GM23338 (cell line): ENCODE results near the gene LRRFIP2. TPM values are rescaled to one million over a fixed set of nuclear protein-coding genes. Genes with fewer than 3 reads are reported as not detected.

Source experiments
- ATAC-seq: fragments of 200-7000 bp; cut with Tn5 transposase; 3 replicates; pipeline ENCODE4 v1.9.1; 2020
- DNase-seq: peaks from one replicate; pipeline ENCODE4 v3.0.0-alpha.2; 2015; ENCODE audit warnings: low spot score
- H2AFZ ChIP-seq: fragments of 200-600 bp; sonication (generic); 2 replicates; pipeline ENCODE4 v1.8.0; 2016; ENCODE audit warnings: antibody characterized with exemption, mild to moderate bottlenecking, moderate library complexity
- H3F3A ChIP-seq: fragments of 200-600 bp; sonication (generic); replicated peaks from 2 replicates; pipeline ENCODE4 v1.8.0; 2017; ENCODE audit warnings: antibody characterized with exemption, mixed run types, low read depth
- H3K27ac ChIP-seq: fragments of 200-600 bp; sonication (generic); 2 replicates; pipeline ENCODE4 v1.6.1; 2016; ENCODE audit warnings: low read depth
- H3K27me3 ChIP-seq: fragments of 200-600 bp; sonication (generic); 2 replicates; pipeline ENCODE4 v1.8.0; 2016; ENCODE audit warnings: mild to moderate bottlenecking, mixed run types, moderate library complexity; ENCODE audit not compliant: insufficient read depth
- H3K36me3 ChIP-seq: fragments of 200-600 bp; sonication (generic); 2 replicates; pipeline ENCODE4 v1.8.0; 2016; ENCODE audit warnings: mild to moderate bottlenecking; ENCODE audit not compliant: insufficient read depth
- H3K4me1 ChIP-seq: fragments of 200-600 bp; sonication (generic); 2 replicates; pipeline ENCODE4 v1.8.0; 2016; ENCODE audit warnings: mild to moderate bottlenecking, moderate library complexity; ENCODE audit not compliant: insufficient read depth
- H3K4me2 ChIP-seq: fragments of 200-600 bp; sonication (generic); 2 replicates; pipeline ENCODE4 v1.7.1; 2017; ENCODE audit warnings: mixed run types
- H3K4me3 ChIP-seq: fragments of 200-600 bp; sonication (generic); 2 replicates; pipeline ENCODE4 v1.6.1; 2016; ENCODE audit warnings: mixed run types
- H3K79me2 ChIP-seq: fragments of 200-600 bp; sonication (generic); replicated peaks from 2 replicates; pipeline ENCODE4 v1.8.0; 2017; ENCODE audit warnings: mild to moderate bottlenecking; ENCODE audit not compliant: insufficient read depth
- H3K9me2 ChIP-seq: fragments of 200-600 bp; sonication (generic); 2 replicates; pipeline ENCODE4 v1.8.0; 2017; ENCODE audit not compliant: insufficient read depth
- H4K20me1 ChIP-seq: fragments of 200-600 bp; sonication (generic); replicated peaks from 2 replicates; pipeline ENCODE4 v1.8.0; 2017; ENCODE audit warnings: mild to moderate bottlenecking; ENCODE audit not compliant: insufficient read depth
- H3K27ac Mint-ChIP-seq: 2 replicates; pipeline ENCODE4 v1.8.0; 2020; ENCODE audit warnings: inconsistent platforms, mild to moderate bottlenecking, moderate library complexity, mixed read lengths
- H3K27me3 Mint-ChIP-seq: 3 replicates; pipeline ENCODE4 v1.8.0; 2022; ENCODE audit warnings: low read depth, mild to moderate bottlenecking, moderate library complexity, mixed read lengths, inconsistent platforms; ENCODE audit not compliant: insufficient read depth, poor library complexity
- H3K36me3 Mint-ChIP-seq: 3 replicates; pipeline ENCODE4 v1.8.0; 2021; ENCODE audit warnings: low read depth, mild to moderate bottlenecking, inconsistent platforms, moderate library complexity, mixed read lengths
- H3K4me1 Mint-ChIP-seq: 3 replicates; pipeline ENCODE4 v1.8.0; 2020; ENCODE audit warnings: mild to moderate bottlenecking, inconsistent platforms, mixed read lengths
- H3K4me3 Mint-ChIP-seq: 3 replicates; pipeline ENCODE4 v1.8.0; 2021; ENCODE audit warnings: moderate library complexity, mild to moderate bottlenecking, inconsistent platforms, mixed read lengths
- H3K9me3 Mint-ChIP-seq: 3 replicates; pipeline ENCODE4 v1.8.0; 2020; ENCODE audit warnings: moderate library complexity, mild to moderate bottlenecking, inconsistent platforms, mixed read lengths
- CREB1 ChIP-seq: fragments of 250-450 bp; sonication (Bioruptor Pico); IDR thresholded peaks from 2 replicates; pipeline ENCODE4 v1.5.0; 2020; ENCODE audit warnings: low read depth, mild to moderate bottlenecking, moderate library complexity
- CTCF ChIP-seq, 2 experiments: fragments of 200-600 bp in 1 of 2; sonication (generic) in 1 of 2; conservative IDR thresholded peaks; 2 replicates each; pipeline versions ENCODE4 v1.5.1 to v1.6.1; 2016 to 2017; ENCODE audit warnings: antibody characterized with exemption in 2 of 2, low read depth in 2 of 2, mild to moderate bottlenecking in 2 of 2, moderate library complexity in 1 of 2
- ETS1 ChIP-seq: IDR thresholded peaks from 2 replicates; pipeline ENCODE4 v1.6.1; 2016; ENCODE audit warnings: antibody characterized with exemption
- EZH2 ChIP-seq: fragments of 200-600 bp; sonication (generic); IDR thresholded peaks from one replicate; pipeline ENCODE4 v1.8.0; 2017; ENCODE audit warnings: antibody characterized with exemption, mild to moderate bottlenecking, low read depth; ENCODE audit not compliant: unreplicated experiment
- EZH2phosphoT487 ChIP-seq: fragments of 200-600 bp; sonication (generic); IDR thresholded peaks from one replicate; pipeline ENCODE4 v1.8.1; 2018; ENCODE audit warnings: antibody characterized with exemption; ENCODE audit not compliant: unreplicated experiment
- JUNB ChIP-seq: IDR thresholded peaks from one replicate; pipeline ENCODE4 v1.6.1; 2016; ENCODE audit warnings: antibody characterized with exemption; ENCODE audit not compliant: unreplicated experiment
- NANOG ChIP-seq: IDR thresholded peaks from 2 replicates; pipeline ENCODE4 v1.6.1; 2016; ENCODE audit warnings: antibody characterized with exemption, borderline replicate concordance
- POLR2AphosphoS5 ChIP-seq: IDR thresholded peaks from 2 replicates; pipeline ENCODE4 v1.6.1; 2016; ENCODE audit warnings: antibody characterized with exemption, low read depth
- ZNF114 ChIP-seq: fragments of 250-450 bp; sonication (Bioruptor Pico); IDR thresholded peaks from 2 replicates; pipeline ENCODE4 v1.5.0; 2020; ENCODE audit warnings: mild to moderate bottlenecking, moderate library complexity
- polyA plus RNA-seq: library from polyadenylated mRNA; unstranded; fragments of >200 nt; fragmentation: Nextera tagmentation; extraction: Ambion mirVana; gene quantifications from 2 replicates; pipeline ENCODE4 v1.2.1, GENCODE V29; 2016
- total RNA-seq: library from RNA; depleted of rRNA; stranded (reverse); fragments of >200 nt; shearing (Covaris generic); gene quantifications from 2 replicates; pipeline ENCODE4 v1.2.3, GENCODE V29; 2014

LRRFIP2 gene
- total and polyA plus RNA-seq, 2 experiments from 2014 or later, result 20.3 to 29.0 TPM

- H3K27ac ChIP-seq, result no peak overlapping the region
- no peaks in the 10 kb centered on the region for H3K79me2 ChIP-seq
- DNase-seq (no peak), ATAC-seq (no peak)
- H3K4me2 ChIP-seq, result no peak overlapping the region
- H4K20me1 ChIP-seq, result peaks cover 11% of the 10 kb centered on the region; the same call in 1 of the 2 replicates
- Mint-ChIP-seq H3K9me3 (peaks cover 2% of the 10 kb centered on the region; the same call in 2 of the 3 replicates), H3K27me3 (no peaks in the 10 kb centered on the region), H3K4me3 (no peak overlapping the region), H3K27ac (no peak overlapping the region), H3K4me1 (no peaks in the 10 kb centered on the region), H3K36me3 (peaks cover 78% of the 10 kb centered on the region)
- no peak overlapping the region for H3K4me3 ChIP-seq
- TF ChIP-seq CTCF (conservative IDR thresholded peaks at IDR 0.05; ENCODE audit: low read depth in 2 of 2) (no peak), ZNF114 (CRISPR knock-in tag) (no peak), EZH2phosphoT487 (no peak), EZH2 (no peak), CREB1 (CRISPR knock-in tag) (no peak), JUNB (no peak), NANOG (no peak), ETS1 (no peak)
- H3F3A ChIP-seq, result no peaks in the 10 kb centered on the region
- no peak overlapping the region for H2AFZ ChIP-seq
- no peaks in the 10 kb centered on the region for H3K27me3 ChIP-seq
- H3K9me2 ChIP-seq, result no peaks in the 10 kb centered on the region
- peaks cover 29% of the 10 kb centered on the region for H3K36me3 ChIP-seq
- no peaks in the 10 kb centered on the region for H3K4me1 ChIP-seq
Measured at GRCh38 chr3:37026851-37027250, 147.5 kb downstream of the LRRFIP2 start.

- no peak for ATAC-seq
- H3K36me3 Mint-ChIP-seq, result peaks cover 81% of the 10 kb centered on the region
Measured at GRCh38 chr3:37025561-37026335, 148.6 kb downstream of the LRRFIP2 start.

More at GRCh38 chr3:37025561-37026335, 148.6 kb downstream of the LRRFIP2 start:
- Histone ChIP-seq H3K79me2 (no peaks in the 10 kb centered on the region), H4K20me1 (peaks cover 7% of the 10 kb centered on the region; the same call in 1 of the 2 replicates), H3K4me3 (no peak overlapping the region), H3K4me2 (no peak overlapping the region), H3F3A (no peaks in the 10 kb centered on the region), H3K27me3 (no peaks in the 10 kb centered on the region), H2AFZ (no peak overlapping the region), H3K4me1 (no peaks in the 10 kb centered on the region), H3K27ac (no peak overlapping the region), H3K9me2 (no peaks in the 10 kb centered on the region), H3K36me3 (peaks cover 37% of the 10 kb centered on the region)
- Mint-ChIP-seq H3K27ac (no peak overlapping the region), H3K4me1 (no peaks in the 10 kb centered on the region), H3K27me3 (peaks cover under 1% of the 10 kb centered on the region), H3K9me3 (peaks cover 2% of the 10 kb centered on the region; the same call in 2 of the 3 replicates), H3K4me3 (no peak overlapping the region)
- no peak for DNase-seq
- TF ChIP-seq POLR2AphosphoS5 (no peak), ZNF114 (CRISPR knock-in tag) (no peak)
